ENCODE measurements around the gene RIPK1. TPM values are rescaled to one million over a fixed set of nuclear protein-coding genes. Genes with fewer than 3 reads are reported as not detected.

Gene RIPK1
- polyA plus RNA-seq, 1 experiment, result 25.9 TPM

- CTCF ChIA-PET, result no interaction called here
- Histone ChIP-seq H3K27ac (ENCODE audit: low read depth, low read length) (no peak overlapping the region), H3K27me3 (ENCODE audit: control insufficient read depth, insufficient read depth, low read length) (peaks cover 16% of the 10 kb centered on the region), H3K9me3 (ENCODE audit: control insufficient read depth, insufficient read depth, low read length) (no peaks in the 10 kb centered on the region; the same call in none of the 2 replicates), H3K4me3 (ENCODE audit: low read depth, low read length) (no peak overlapping the region)
- DNase-seq (ENCODE audit: low read depth, low spot score), result no peak
- POLR2A ChIA-PET, result no interaction called here
- no peak for TF ChIP-seq CTCF (IDR thresholded peaks at IDR 0.05; ENCODE audit: low read depth, low read length)
These were observed 36.2 kb upstream of the RIPK1 start for GRCh38 chr6:3031857-3032640.

GRCh38 chr6:3032986-3033385 lies 35.3 kb upstream of the RIPK1 start:
- no peak overlapping the region for H3K4me3 ChIP-seq (ENCODE audit: low read depth, low read length)
- CTCF ChIA-PET, result no interaction called here
- no peak for TF ChIP-seq CTCF (IDR thresholded peaks at IDR 0.05; ENCODE audit: low read depth, low read length)
- POLR2A ChIA-PET, result no interaction called here
- peaks cover 23% of the 10 kb centered on the region for H3K27me3 ChIP-seq (ENCODE audit: control insufficient read depth, insufficient read depth, low read length)
- DNase-seq (ENCODE audit: low read depth, low spot score), result no peak
- no peak overlapping the region for H3K27ac ChIP-seq (ENCODE audit: low read depth, low read length)
- no peaks in the 10 kb centered on the region; the same call in 1 of the 2 replicates for H3K9me3 ChIP-seq (ENCODE audit: control insufficient read depth, insufficient read depth, low read length)

- POLR2A ChIA-PET, result no interaction called here
- TF ChIP-seq CTCF (IDR thresholded peaks at IDR 0.05; ENCODE audit: low read depth, low read length), result no peak
- H3K27me3 ChIP-seq (ENCODE audit: control insufficient read depth, insufficient read depth, low read length), result peaks cover 28% of the 10 kb centered on the region
- no peaks in the 10 kb centered on the region; the same call in 1 of the 2 replicates for H3K9me3 ChIP-seq (ENCODE audit: control insufficient read depth, insufficient read depth, low read length)
- no peak for DNase-seq (ENCODE audit: low read depth, low spot score)
- no peak overlapping the region for H3K27ac ChIP-seq (ENCODE audit: low read depth, low read length)
- CTCF ChIA-PET, result no interaction called here
- no peak overlapping the region for H3K4me3 ChIP-seq (ENCODE audit: low read depth, low read length)
These were observed 34.6 kb upstream of the RIPK1 start for GRCh38 chr6:3033652-3034051.

GRCh38 chr6:3035397-3035796 lies 32.9 kb upstream of the RIPK1 start:
- H3K4me3 ChIP-seq (ENCODE audit: low read depth, low read length), result no peak overlapping the region
- H3K27ac ChIP-seq (ENCODE audit: low read depth, low read length), result no peak overlapping the region
- H3K27me3 ChIP-seq (ENCODE audit: control insufficient read depth, insufficient read depth, low read length), result peaks cover 28% of the 10 kb centered on the region
- no peaks in the 10 kb centered on the region; the same call in 1 of the 2 replicates for H3K9me3 ChIP-seq (ENCODE audit: control insufficient read depth, insufficient read depth, low read length)
- no peak for DNase-seq (ENCODE audit: low read depth, low spot score)
- no peak for TF ChIP-seq CTCF (IDR thresholded peaks at IDR 0.05; ENCODE audit: low read depth, low read length)
- ChIA-PET CTCF (no interaction called here), POLR2A (no interaction called here)

- CTCF ChIA-PET, result interaction anchor here (0.6 kb wide), 1 partner anchor 65 kb away, joined by 3 read pairs; no protein-coding TSS in a partner anchor
- POLR2A ChIA-PET, result no interaction called here
- Histone ChIP-seq H3K27ac (ENCODE audit: low read depth, low read length) (no peak overlapping the region), H3K27me3 (ENCODE audit: control insufficient read depth, insufficient read depth, low read length) (peaks cover 29% of the 10 kb centered on the region), H3K4me3 (ENCODE audit: low read depth, low read length) (no peak overlapping the region), H3K9me3 (ENCODE audit: control insufficient read depth, insufficient read depth, low read length) (no peaks in the 10 kb centered on the region; the same call in 1 of the 2 replicates)
- TF ChIP-seq CTCF (IDR thresholded peaks at IDR 0.05; ENCODE audit: low read depth, low read length), result no peak
- DNase-seq (ENCODE audit: low read depth, low spot score), result no peak
These were observed 31.2 kb upstream of the RIPK1 start for GRCh38 chr6:3036861-3037637.
